ENCODE results near the gene GAL3ST1.

GRCh38 chr22:30561402-30562189, 12.9 kb downstream of the GAL3ST1 start:
- TF ChIP-seq CTCF (conservative IDR thresholded peaks at IDR 0.05 in 1 of 2, IDR thresholded peaks at IDR 0.05 in 1 of 2; ENCODE audit: low read depth in 1 of 2, low read length in 2 of 2) (no peak), EZH2 (IDR thresholded peaks at IDR 0.05; ENCODE audit: low read length, missing control alignments) (no peak)
